GM12878 (cell line): Measurements from ENCODE around the gene GALNT9. TPM values are rescaled to one million over a fixed set of nuclear protein-coding genes. Genes with fewer than 3 reads are reported as not detected.

Source experiments
- ATAC-seq: fragments of 200-7000 bp; cut with Tn5 transposase; 3 replicates; pipeline ENCODE4 v1.9.1; 2020; ENCODE audit warnings: mild to moderate bottlenecking, moderate library complexity
- BruUV-seq: library from RNA; stranded (reverse); fragments of 400-500 nt; replicated peaks from 2 replicates; lab custom pipeline; 2021; lab: Mats Ljungman, UMichigan
- CTCF ChIA-PET: fragments of 300-600 bp; sonication (Branson Sonifier 250); formaldehyde crosslinking; extraction: SDS; loops from one replicate; lab custom pipeline; 2021; ENCODE audit warnings: inconsistent platforms; lab: Yijun Ruan, JAX
- POLR2A ChIA-PET: fragments of 350-600 bp; formaldehyde crosslinking; extraction: SDS; loops from one replicate; lab custom pipeline; 2021; ENCODE audit warnings: inconsistent platforms; lab: Charles Lee
- RAD21 ChIA-PET: fragments of 300-600 bp; sonication (Branson Sonifier 250); formaldehyde crosslinking; loops from one replicate; lab custom pipeline; 2023; ENCODE audit warnings: antibody characterized with exemption; ENCODE audit not compliant: unreplicated experiment; lab: Charles Lee
- SMC1A ChIA-PET: fragments of 300-600 bp; sonication (Branson Sonifier 250); formaldehyde crosslinking; loops from one replicate; lab custom pipeline; 2023; ENCODE audit not compliant: unreplicated experiment, uncharacterized antibody; lab: Charles Lee
- DNase-seq: peaks from one replicate; pipeline ENCODE4 v3.0.0-alpha.2; 2011; ENCODE audit warnings: low read depth, low spot score
- FAIRE-seq: peaks from 3 replicates; lab custom pipeline; 2011; peaks lifted over from hg19 to GRCh38; lab: Jason Lieb, UNC
- H2AFZ ChIP-seq: 2 replicates; pipeline ENCODE4 v1.6.0; 2011; ENCODE audit warnings: low read depth, low read length, control low read depth; ENCODE audit not compliant: control insufficient read depth
- H3K27ac ChIP-seq: 2 replicates; pipeline ENCODE4 v1.5.1; 2011; ENCODE audit warnings: control low read depth; ENCODE audit not compliant: control insufficient read depth, insufficient read depth
- H3K27me3 ChIP-seq, 2 experiments: replicated peaks in 1 of 2; 2 replicates each; pipeline versions ENCODE4 v1.6.0 to v1.6.1; 2011; ENCODE audit warnings: low read length in 1 of 2; ENCODE audit not compliant: control insufficient read depth in 2 of 2, insufficient read depth in 2 of 2
- H3K36me3 ChIP-seq, 2 experiments: 2 replicates each; pipeline ENCODE4 v1.5.1; 2011; ENCODE audit warnings: low read length in 1 of 2; ENCODE audit not compliant: control insufficient read depth in 2 of 2, insufficient read depth in 2 of 2
- H3K4me1 ChIP-seq: 2 replicates; pipeline ENCODE4 v1.6.1; 2011; ENCODE audit warnings: mild to moderate bottlenecking, low read length, moderate library complexity, mixed read lengths; ENCODE audit not compliant: control insufficient read depth, insufficient read depth
- H3K4me2 ChIP-seq: 2 replicates; pipeline ENCODE4 v1.6.0; 2011; ENCODE audit warnings: control low read depth; ENCODE audit not compliant: control insufficient read depth, insufficient read depth
- H3K4me3 ChIP-seq: fragments of 200-600 bp; sonication (generic); 2 replicates; pipeline ENCODE4 v1.5.1; 2016
- H3K79me2 ChIP-seq: 2 replicates; pipeline ENCODE4 v1.6.0; 2011; ENCODE audit warnings: low read length; ENCODE audit not compliant: control insufficient read depth, insufficient read depth
- H3K9ac ChIP-seq: 2 replicates; pipeline ENCODE4 v1.8.0; 2011; ENCODE audit warnings: low read length, control low read depth, mixed read lengths; ENCODE audit not compliant: control insufficient read depth, insufficient read depth
- H3K9me3 ChIP-seq: replicated peaks from 3 replicates; pipeline ENCODE4 v1.5.1; 2011; ENCODE audit warnings: mild to moderate bottlenecking, low read length; ENCODE audit not compliant: control insufficient read depth, insufficient read depth
- H4K20me1 ChIP-seq: 2 replicates; pipeline ENCODE4 v1.6.0; 2011; ENCODE audit not compliant: control insufficient read depth, insufficient read depth
- CEBPZ ChIP-seq: fragments of 150-350 bp; IDR thresholded peaks from 2 replicates; pipeline ENCODE4 v1.6.1; 2016; ENCODE audit warnings: low read depth, low read length
- CHD1 ChIP-seq: IDR thresholded peaks from 2 replicates; pipeline ENCODE4 v1.6.1; 2012; ENCODE audit warnings: low read depth, low read length, improper control_type of control experiment
- CREB1 ChIP-seq: IDR thresholded peaks from 2 replicates; pipeline ENCODE4 v1.6.1; 2012; ENCODE audit warnings: low read depth, mild to moderate bottlenecking, inconsistent platforms
- JUND ChIP-seq: IDR thresholded peaks from 2 replicates; pipeline ENCODE4 v1.6.1; 2012; ENCODE audit warnings: low read depth, mild to moderate bottlenecking, low read length, improper control_type of control experiment, moderate library complexity
- MEF2A ChIP-seq: IDR thresholded peaks from 2 replicates; pipeline ENCODE4 v1.6.1; 2011; ENCODE audit warnings: low read depth, mild to moderate bottlenecking, low read length, moderate library complexity; ENCODE audit not compliant: insufficient read depth
- MTA3 ChIP-seq: IDR thresholded peaks from 2 replicates; pipeline ENCODE4 v1.6.1; 2012; ENCODE audit warnings: low read length, inconsistent platforms, borderline replicate concordance
- PAX8 ChIP-seq: fragments of 450-650 bp; IDR thresholded peaks from 2 replicates; pipeline ENCODE4 v1.6.1; 2017; ENCODE audit warnings: mild to moderate bottlenecking, moderate library complexity
- RFX5 ChIP-seq: IDR thresholded peaks from 2 replicates; pipeline ENCODE4 v1.6.1; 2011; ENCODE audit warnings: low read depth, low read length, improper control_type of control experiment
- SUZ12 ChIP-seq: fragments of 200-600 bp; sonication (generic); IDR thresholded peaks from one replicate; pipeline ENCODE4 v1.6.1; 2018; ENCODE audit warnings: antibody characterized with exemption, mild to moderate bottlenecking; ENCODE audit not compliant: unreplicated experiment
- TBL1XR1 ChIP-seq: IDR thresholded peaks from 2 replicates; pipeline ENCODE4 v1.6.1; 2012; ENCODE audit warnings: low read depth, low read length, improper control_type of control experiment
- WGBS: methylation state at CpG from one replicate; pipeline ENCODE4 v1.1.6; 2016; ENCODE audit warnings: low lambda C conversion rate; ENCODE audit not compliant: insufficient replicate concordance, insufficient coverage; ENCODE audit errors: missing lambda C conversion rate; 5-methylcytosine and 5-hydroxymethylcytosine counted together
- in situ Hi-C: fragments of 300-500 bp; cut with MboI; formaldehyde crosslinking; loops from 9 replicates; pipeline ENCODE4 v1.14.3; 2018; ENCODE audit warnings: mixed read lengths
- intact Hi-C: fragments of 100-400 bp; cut with micrococcal nuclease; formaldehyde crosslinking; loops from one replicate; pipeline ENCODE4 v1.14.2; 2022; ENCODE audit not compliant: unreplicated experiment
- polyA plus RNA-seq, 11 experiments: library from polyadenylated mRNA; depleted of rRNA in 4 of 11; unstranded in 6 of 11; stranded (reverse) in 5 of 11; fragments of >200 nt; fragmentation: Nextera tagmentation in 4 of 11; fragmentation: Illumina TruSeq in 1 of 11; extraction: Ambion mirVana in 4 of 11; extraction: Trizol in 1 of 11; gene quantifications; 1 replicate in 1 of 11; 2 replicates in 10 of 11; pipeline versions ENCODE4 v1.2.1 to v1.2.3, GENCODE V29; 2011 to 2016; ENCODE audit warnings: inconsistent platforms in 2 of 11, missing spikeins in 2 of 11, low read depth in 1 of 11
- total RNA-seq, 4 experiments: library from RNA; depleted of rRNA in 3 of 4; stranded (reverse); fragments of >200 nt in 3 of 4; fragmentation: Illumina TruSeq in 1 of 4; extraction: Trizol in 1 of 4; gene quantifications; 2 replicates each; pipeline versions ENCODE4 v1.2.1 to v1.2.3, GENCODE V29; 2013 to 2021
- TF ChIP-seq, protein P1 (sequence below): fragments of 450-650 bp; IDR thresholded peaks from 2 replicates; pipeline ENCODE4 v1.6.1; 2017; ENCODE audit warnings: mild to moderate bottlenecking, moderate library complexity
- TF ChIP-seq, protein P2 (sequence below): IDR thresholded peaks from 2 replicates; pipeline ENCODE4 v1.6.1; 2011; ENCODE audit warnings: borderline replicate concordance, low read depth, mild to moderate bottlenecking, moderate library complexity, mixed read lengths, low read length; ENCODE audit not compliant: insufficient read depth; ENCODE audit errors: extremely low read length

GALNT9 gene
- total and polyA plus RNA-seq, 10 of the 15 experiments (the other 5 are each of a cell fraction or from before 2014, with no cell fraction given), result 0.04 TPM; not detected in 9

GRCh38 chr12:132335179-132335756 lies 5.9 kb upstream of the GALNT9 start:
- Histone ChIP-seq H3K4me2 (no peak overlapping the region), H3K4me1 (no peaks in the 10 kb centered on the region), H3K27ac (no peak overlapping the region), H3K9ac (no peak overlapping the region), H4K20me1 (no peaks in the 10 kb centered on the region), H2AFZ (no peak overlapping the region), H3K9me3 (no peaks in the 10 kb centered on the region; the same call in 2 of the 3 replicates), H3K79me2 (no peaks in the 10 kb centered on the region), H3K27me3 (no peaks in the 10 kb centered on the region; a peak in 1 of 4 replicates), H3K36me3 (no peaks in the 10 kb centered on the region), H3K4me3 (no peak overlapping the region)
- intact Hi-C loops, result no loop called here
- SMC1A ChIA-PET, result no interaction called here
- RAD21 ChIA-PET, result no interaction called here
- 28% methylated on average over 11 of the region's 11 CpGs for WGBS
- POLR2A ChIA-PET, result no interaction called here
- DNase-seq, result no peak
- no TSS peak for BruUV-seq
- no peak for ATAC-seq
- CTCF ChIA-PET, result no interaction called here
- in situ Hi-C loops, result no loop called here
- no peak for FAIRE-seq
- TF ChIP-seq CREB1, result no peak
- TF ChIP-seq SUZ12, result no peak
- no peak for TF ChIP-seq MEF2A
- TF ChIP-seq CEBPZ, result no peak
- TF ChIP-seq RFX5, result no peak
- TF ChIP-seq CHD1, result no peak
- TF ChIP-seq PAX8, result no peak
- no peak for TF ChIP-seq MTA3
- no peak for TF ChIP-seq TBL1XR1
- TF ChIP-seq JUND, result no peak
- TF ChIP-seq, protein P1, sequence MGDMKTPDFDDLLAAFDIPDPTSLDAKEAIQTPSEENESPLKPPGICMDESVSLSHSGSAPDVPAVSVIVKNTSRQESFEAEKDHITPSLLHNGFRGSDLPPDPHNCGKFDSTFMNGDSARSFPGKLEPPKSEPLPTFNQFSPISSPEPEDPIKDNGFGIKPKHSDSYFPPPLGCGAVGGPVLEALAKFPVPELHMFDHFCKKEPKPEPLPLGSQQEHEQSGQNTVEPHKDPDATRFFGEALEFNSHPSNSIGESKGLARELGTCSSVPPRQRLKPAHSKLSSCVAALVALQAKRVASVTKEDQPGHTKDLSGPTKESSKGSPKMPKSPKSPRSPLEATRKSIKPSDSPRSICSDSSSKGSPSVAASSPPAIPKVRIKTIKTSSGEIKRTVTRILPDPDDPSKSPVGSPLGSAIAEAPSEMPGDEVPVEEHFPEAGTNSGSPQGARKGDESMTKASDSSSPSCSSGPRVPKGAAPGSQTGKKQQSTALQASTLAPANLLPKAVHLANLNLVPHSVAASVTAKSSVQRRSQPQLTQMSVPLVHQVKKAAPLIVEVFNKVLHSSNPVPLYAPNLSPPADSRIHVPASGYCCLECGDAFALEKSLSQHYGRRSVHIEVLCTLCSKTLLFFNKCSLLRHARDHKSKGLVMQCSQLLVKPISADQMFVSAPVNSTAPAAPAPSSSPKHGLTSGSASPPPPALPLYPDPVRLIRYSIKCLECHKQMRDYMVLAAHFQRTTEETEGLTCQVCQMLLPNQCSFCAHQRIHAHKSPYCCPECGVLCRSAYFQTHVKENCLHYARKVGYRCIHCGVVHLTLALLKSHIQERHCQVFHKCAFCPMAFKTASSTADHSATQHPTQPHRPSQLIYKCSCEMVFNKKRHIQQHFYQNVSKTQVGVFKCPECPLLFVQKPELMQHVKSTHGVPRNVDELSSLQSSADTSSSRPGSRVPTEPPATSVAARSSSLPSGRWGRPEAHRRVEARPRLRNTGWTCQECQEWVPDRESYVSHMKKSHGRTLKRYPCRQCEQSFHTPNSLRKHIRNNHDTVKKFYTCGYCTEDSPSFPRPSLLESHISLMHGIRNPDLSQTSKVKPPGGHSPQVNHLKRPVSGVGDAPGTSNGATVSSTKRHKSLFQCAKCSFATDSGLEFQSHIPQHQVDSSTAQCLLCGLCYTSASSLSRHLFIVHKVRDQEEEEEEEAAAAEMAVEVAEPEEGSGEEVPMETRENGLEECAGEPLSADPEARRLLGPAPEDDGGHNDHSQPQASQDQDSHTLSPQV, result no peak
- TF ChIP-seq, protein P2, sequence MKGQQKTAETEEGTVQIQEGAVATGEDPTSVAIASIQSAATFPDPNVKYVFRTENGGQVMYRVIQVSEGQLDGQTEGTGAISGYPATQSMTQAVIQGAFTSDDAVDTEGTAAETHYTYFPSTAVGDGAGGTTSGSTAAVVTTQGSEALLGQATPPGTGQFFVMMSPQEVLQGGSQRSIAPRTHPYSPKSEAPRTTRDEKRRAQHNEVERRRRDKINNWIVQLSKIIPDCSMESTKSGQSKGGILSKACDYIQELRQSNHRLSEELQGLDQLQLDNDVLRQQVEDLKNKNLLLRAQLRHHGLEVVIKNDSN, result no peak
